Mesodermal cell (in vitro differentiated cells): ENCODE measurements around the gene GIMAP8.

Experiments used
- H3K27ac ChIP-seq: 2 replicates; pipeline ENCODE4 v1.7.0; 2013; ENCODE audit warnings: mild to moderate bottlenecking, low read depth, low read length, moderate library complexity; ENCODE audit not compliant: severe bottlenecking
- H3K36me3 ChIP-seq: 2 replicates; pipeline ENCODE4 v1.7.1; 2013; ENCODE audit warnings: mild to moderate bottlenecking, low read length, moderate library complexity; ENCODE audit not compliant: control insufficient read depth, insufficient read depth
- H3K4me1 ChIP-seq: one replicate; pipeline ENCODE4 v1.7.1; 2013; ENCODE audit warnings: mild to moderate bottlenecking, low read length; ENCODE audit not compliant: insufficient read depth, control insufficient read depth, poor library complexity, severe bottlenecking
- H3K4me3 ChIP-seq: 2 replicates; pipeline ENCODE4 v1.7.0; 2013; ENCODE audit warnings: low read length, control low read depth, mild to moderate bottlenecking; ENCODE audit not compliant: insufficient read depth, poor library complexity, severe bottlenecking; ENCODE audit errors: extremely low read depth
- H3K9me3 ChIP-seq: 2 replicates; pipeline ENCODE4 v1.7.1; 2013; ENCODE audit warnings: mild to moderate bottlenecking, low read length, moderate library complexity; ENCODE audit not compliant: control insufficient read depth
- WGBS, 2 experiments: methylation state at CpG; one replicate each; pipeline ENCODE4 v1.1.5; 2013; ENCODE audit warnings: missing lambda C conversion rate in 2 of 2; ENCODE audit not compliant: insufficient coverage in 2 of 2; 5-methylcytosine and 5-hydroxymethylcytosine counted together

The GIMAP8 gene

GRCh38 chr7:150412518-150413488 lies 37.6 kb upstream of the GIMAP8 start:
- peaks cover 6% of the 10 kb centered on the region for H3K36me3 ChIP-seq
- no peak overlapping the region for H3K27ac ChIP-seq
- H3K4me1 ChIP-seq = no peaks in the 10 kb centered on the region
- no peak overlapping the region for H3K4me3 ChIP-seq
- 84 to 86% methylated on average over 35 to 37 of the region's 37 CpGs for WGBS, 2 experiments
- no peaks in the 10 kb centered on the region for H3K9me3 ChIP-seq

- Histone ChIP-seq H3K4me3 (no peak overlapping the region), H3K36me3 (peaks cover 6% of the 10 kb centered on the region), H3K9me3 (no peaks in the 10 kb centered on the region), H3K27ac (no peak overlapping the region), H3K4me1 (no peaks in the 10 kb centered on the region)
- 90% methylated on average over 6 to 11 of the region's 11 CpGs for WGBS, 2 experiments
Measured at GRCh38 chr7:150413640-150414081, 36.8 kb upstream of the GIMAP8 start.

GRCh38 chr7:150415161-150416153 lies 35.0 kb upstream of the GIMAP8 start:
- Histone ChIP-seq H3K27ac (no peak overlapping the region), H3K9me3 (no peaks in the 10 kb centered on the region), H3K4me1 (no peaks in the 10 kb centered on the region), H3K4me3 (no peak overlapping the region), H3K36me3 (peaks cover 1% of the 10 kb centered on the region)
- 88 to 91% methylated on average over 17 to 18 of the region's 19 CpGs for WGBS, 2 experiments

- H3K4me3 ChIP-seq = no peak overlapping the region
- H3K4me1 ChIP-seq = no peaks in the 10 kb centered on the region
- 97% methylated on average over 7 to 9 of the region's 10 CpGs for WGBS, 2 experiments
- H3K36me3 ChIP-seq = no peaks in the 10 kb centered on the region
- no peaks in the 10 kb centered on the region for H3K9me3 ChIP-seq
- H3K27ac ChIP-seq = no peak overlapping the region
Measured at GRCh38 chr7:150417239-150417638, 33.2 kb upstream of the GIMAP8 start.

GRCh38 chr7:150417863-150418262 lies 32.6 kb upstream of the GIMAP8 start:
- no peaks in the 10 kb centered on the region for H3K9me3 ChIP-seq
- no peak overlapping the region for H3K27ac ChIP-seq
- H3K4me1 ChIP-seq = no peaks in the 10 kb centered on the region
- WGBS, 2 experiments = 93 to 98% methylated on average over 6 of the region's 6 CpGs
- no peak overlapping the region for H3K4me3 ChIP-seq
- H3K36me3 ChIP-seq = no peaks in the 10 kb centered on the region

- H3K36me3 ChIP-seq = no peaks in the 10 kb centered on the region
- H3K9me3 ChIP-seq = no peaks in the 10 kb centered on the region
- WGBS, 2 experiments = 84% methylated on average over 2 of the region's 2 CpGs; no CpG with 5 or more reads in 1 of the 2 experiments
- H3K4me1 ChIP-seq = no peaks in the 10 kb centered on the region
- H3K27ac ChIP-seq = no peak overlapping the region
- H3K4me3 ChIP-seq = no peak overlapping the region
Measured at GRCh38 chr7:150420242-150420641, 30.2 kb upstream of the GIMAP8 start.

- H3K4me1 ChIP-seq = no peaks in the 10 kb centered on the region
- H3K27ac ChIP-seq = no peak overlapping the region
- 17 to 22% methylated on average over 23 of the region's 27 CpGs for WGBS, 2 experiments
- H3K4me3 ChIP-seq = no peak overlapping the region
- H3K36me3 ChIP-seq = no peaks in the 10 kb centered on the region
- H3K9me3 ChIP-seq = no peaks in the 10 kb centered on the region
Measured at GRCh38 chr7:150420987-150421674, 29.3 kb upstream of the GIMAP8 start.

GRCh38 chr7:150421831-150422230 lies 28.6 kb upstream of the GIMAP8 start:
- Histone ChIP-seq H3K4me1 (no peaks in the 10 kb centered on the region), H3K36me3 (no peaks in the 10 kb centered on the region), H3K27ac (no peak overlapping the region), H3K4me3 (no peak overlapping the region), H3K9me3 (no peaks in the 10 kb centered on the region)
- 79 to 85% methylated on average over 15 to 17 of the region's 17 CpGs for WGBS, 2 experiments

- 43 to 70% methylated on average over 2 to 4 of the region's 4 CpGs for WGBS, 2 experiments
- Histone ChIP-seq H3K4me1 (peaks cover 5% of the 10 kb centered on the region), H3K36me3 (no peaks in the 10 kb centered on the region), H3K4me3 (no peak overlapping the region), H3K9me3 (no peaks in the 10 kb centered on the region), H3K27ac (no peak overlapping the region)
Measured at GRCh38 chr7:150425670-150426069, 24.8 kb upstream of the GIMAP8 start.
